ENCODE data around the gene PTPN14.

PTPN14 gene

GRCh38 chr1:214300149-214300780, 251.1 kb downstream of the PTPN14 start:
- DNase-seq: no peak

Data from inflammatory macrophage (primary cell).